ENCODE measurements around the gene CDC42SE2. TPM values are rescaled to one million over a fixed set of nuclear protein-coding genes. Genes with fewer than 3 reads are reported as not detected.
"Not testable (repeated sequence)": the region's sequence is repeated elsewhere in the genome, so short reads cannot be mapped to it uniquely, and the experiment has no call there.

Gene CDC42SE2
- total RNA-seq, 1 donor from 2014 or later, result 12.8 TPM

DNA sequence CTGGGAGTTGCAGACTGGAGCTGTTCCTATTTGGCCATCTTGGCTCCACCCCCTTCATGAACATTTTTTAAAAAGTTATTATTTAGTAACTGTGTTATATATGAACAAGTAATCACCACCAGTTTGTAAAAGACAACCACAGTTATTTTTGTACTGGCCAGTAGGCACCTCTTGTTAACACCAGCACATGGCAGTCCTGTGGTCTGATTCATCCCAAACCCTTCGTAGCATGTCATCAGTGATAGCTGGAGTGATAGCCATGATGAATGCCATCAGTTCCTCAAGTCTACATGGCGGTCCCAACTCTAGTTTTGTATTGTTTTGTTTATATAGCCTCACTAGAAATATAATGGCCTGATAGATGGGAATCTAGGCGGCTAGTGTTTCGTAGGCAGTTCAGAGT lies 74.2 kb downstream of the CDC42SE2 start:
- peaks cover 0 to 19% of the 10 kb centered on the region in 2 donors for H3K9me3 ChIP-seq
- no peak overlapping the region for H3K4me3 ChIP-seq
- TF ChIP-seq, protein P1, sequence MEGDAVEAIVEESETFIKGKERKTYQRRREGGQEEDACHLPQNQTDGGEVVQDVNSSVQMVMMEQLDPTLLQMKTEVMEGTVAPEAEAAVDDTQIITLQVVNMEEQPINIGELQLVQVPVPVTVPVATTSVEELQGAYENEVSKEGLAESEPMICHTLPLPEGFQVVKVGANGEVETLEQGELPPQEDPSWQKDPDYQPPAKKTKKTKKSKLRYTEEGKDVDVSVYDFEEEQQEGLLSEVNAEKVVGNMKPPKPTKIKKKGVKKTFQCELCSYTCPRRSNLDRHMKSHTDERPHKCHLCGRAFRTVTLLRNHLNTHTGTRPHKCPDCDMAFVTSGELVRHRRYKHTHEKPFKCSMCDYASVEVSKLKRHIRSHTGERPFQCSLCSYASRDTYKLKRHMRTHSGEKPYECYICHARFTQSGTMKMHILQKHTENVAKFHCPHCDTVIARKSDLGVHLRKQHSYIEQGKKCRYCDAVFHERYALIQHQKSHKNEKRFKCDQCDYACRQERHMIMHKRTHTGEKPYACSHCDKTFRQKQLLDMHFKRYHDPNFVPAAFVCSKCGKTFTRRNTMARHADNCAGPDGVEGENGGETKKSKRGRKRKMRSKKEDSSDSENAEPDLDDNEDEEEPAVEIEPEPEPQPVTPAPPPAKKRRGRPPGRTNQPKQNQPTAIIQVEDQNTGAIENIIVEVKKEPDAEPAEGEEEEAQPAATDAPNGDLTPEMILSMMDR (IDR thresholded peaks at IDR 0.05), result no peak
- H3K27ac ChIP-seq, result no peak overlapping the region
- no peak for DNase-seq (ENCODE audit: low spot score in 2 of 2)
- H3K27me3 ChIP-seq, result no peaks in the 10 kb centered on the region
- H3K4me1 ChIP-seq, result no peaks in the 10 kb centered on the region
- intact Hi-C loops (cut with DNase I), result no loop called here
- no peaks in the 10 kb centered on the region for H3K36me3 ChIP-seq

DNA sequence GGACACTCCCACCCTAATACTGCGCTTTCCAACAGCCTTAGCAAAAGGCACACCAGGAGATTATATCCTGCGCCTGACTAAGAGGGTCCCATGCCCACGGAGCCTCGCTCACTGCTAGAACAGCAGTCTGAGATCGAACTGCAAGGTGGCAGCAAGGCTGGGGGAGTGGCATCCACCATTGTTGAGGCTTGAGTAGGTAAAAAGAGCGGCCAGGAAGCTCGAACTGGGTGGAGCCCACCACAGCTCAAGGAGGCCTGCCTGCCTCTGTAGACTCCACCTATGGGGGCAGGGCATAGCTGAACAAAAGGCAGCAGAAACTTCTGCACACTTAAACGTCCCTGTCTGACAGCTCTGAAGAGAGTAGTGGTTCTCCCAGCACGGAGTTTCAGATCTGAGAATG lies 80.4 kb downstream of the CDC42SE2 start:
- DNase-seq (ENCODE audit: low spot score in 2 of 2); H3K27me3 ChIP-seq; intact Hi-C loops (cut with DNase I); H3K9me3 ChIP-seq; H3K27ac ChIP-seq; H3K36me3 ChIP-seq; H3K4me1 ChIP-seq; H3K4me3 ChIP-seq: not testable (repeated sequence)

DNA sequence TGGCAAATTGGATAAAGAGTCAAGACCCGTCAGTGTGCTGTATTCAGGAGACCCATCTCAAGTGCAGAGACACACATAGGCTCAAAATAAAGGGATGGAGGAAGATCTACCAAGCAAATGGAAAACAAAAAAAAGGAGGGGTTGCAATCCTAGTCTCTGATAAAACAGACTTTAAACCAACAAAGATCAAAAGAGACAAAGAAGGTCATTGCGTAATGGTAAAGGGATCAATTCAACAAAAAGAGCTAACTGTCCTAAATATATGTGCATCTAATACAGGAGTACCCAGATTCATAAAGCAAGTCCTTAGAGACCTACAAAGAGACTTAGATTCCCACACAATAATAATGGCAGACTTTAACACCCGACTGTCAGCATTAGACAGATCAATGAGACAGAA lies 82.4 kb downstream of the CDC42SE2 start:
- DNase-seq (ENCODE audit: low spot score in 2 of 2); H3K27me3 ChIP-seq; H3K9me3 ChIP-seq; intact Hi-C loops (cut with DNase I); H3K4me1 ChIP-seq; H3K4me3 ChIP-seq; H3K36me3 ChIP-seq; H3K27ac ChIP-seq: not testable (repeated sequence)

DNA sequence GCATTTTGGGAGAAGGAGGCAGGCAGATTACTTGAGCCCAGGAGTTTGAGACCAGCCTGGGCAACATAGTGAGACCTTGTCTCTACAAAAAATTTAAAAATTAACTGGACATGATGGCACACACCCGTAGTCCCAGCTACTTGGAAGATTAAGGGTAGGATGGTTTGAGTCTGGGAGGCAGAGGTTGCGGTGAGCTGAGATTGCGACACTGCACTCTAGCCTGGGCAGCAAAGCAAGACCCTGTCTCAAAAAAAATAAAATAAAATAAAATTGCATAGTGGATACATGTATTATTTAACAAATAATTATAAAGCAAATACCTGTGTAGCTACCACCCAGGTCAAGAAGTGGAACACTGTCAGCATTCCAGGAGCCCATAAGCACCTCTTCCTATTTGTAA lies 90.1 kb downstream of the CDC42SE2 start:
- no peaks in the 10 kb centered on the region for H3K36me3 ChIP-seq
- no peaks in the 10 kb centered on the region for H3K9me3 ChIP-seq
- TF ChIP-seq, protein P1 (IDR thresholded peaks at IDR 0.05), result no peak
- no peaks in the 10 kb centered on the region for H3K4me1 ChIP-seq
- no peak for DNase-seq (ENCODE audit: low spot score in 2 of 2)
- H3K27ac ChIP-seq, result no peak overlapping the region
- no peak overlapping the region for H3K4me3 ChIP-seq
- H3K27me3 ChIP-seq, result no peaks in the 10 kb centered on the region
- intact Hi-C loops (cut with DNase I), result no loop called here

DNA sequence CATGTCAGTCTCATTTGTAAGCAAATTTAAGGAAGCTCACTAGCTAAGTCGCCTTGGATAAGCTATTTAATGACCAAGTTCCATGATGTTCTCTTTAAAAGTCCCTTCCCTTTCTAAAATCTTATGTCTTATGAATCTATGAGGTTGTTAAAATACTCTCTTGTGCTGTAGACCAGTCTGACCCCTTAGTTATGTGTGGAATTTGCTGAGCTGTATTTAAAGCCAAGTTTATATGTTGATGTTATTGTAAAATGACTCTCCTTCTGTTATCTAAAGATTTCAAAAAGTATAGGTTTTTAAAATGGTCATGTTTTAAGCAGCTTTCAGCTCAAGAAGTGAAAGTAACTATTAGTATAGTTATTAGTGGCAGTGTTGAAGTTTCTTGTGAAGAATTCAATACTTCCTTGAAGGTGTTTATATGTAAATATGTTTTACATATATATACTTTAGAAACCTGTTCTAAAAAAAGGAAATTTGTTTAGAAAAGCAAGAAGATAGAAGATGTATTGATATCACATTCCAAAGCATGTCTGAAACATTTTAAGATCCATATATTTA lies 92.2 kb downstream of the CDC42SE2 start:
- no peak for DNase-seq (ENCODE audit: low spot score in 2 of 2)
- no peak overlapping the region for H3K27ac ChIP-seq
- TF ChIP-seq, protein P1 (IDR thresholded peaks at IDR 0.05), result no peak
- H3K27me3 ChIP-seq, result no peaks in the 10 kb centered on the region
- intact Hi-C loops (cut with DNase I), result no loop called here
- H3K36me3 ChIP-seq, result peaks cover 0 to 10% of the 10 kb centered on the region in 2 donors
- no peaks in the 10 kb centered on the region for H3K4me1 ChIP-seq
- H3K4me3 ChIP-seq, result no peak overlapping the region
- H3K9me3 ChIP-seq, result no peaks in the 10 kb centered on the region

DNA sequence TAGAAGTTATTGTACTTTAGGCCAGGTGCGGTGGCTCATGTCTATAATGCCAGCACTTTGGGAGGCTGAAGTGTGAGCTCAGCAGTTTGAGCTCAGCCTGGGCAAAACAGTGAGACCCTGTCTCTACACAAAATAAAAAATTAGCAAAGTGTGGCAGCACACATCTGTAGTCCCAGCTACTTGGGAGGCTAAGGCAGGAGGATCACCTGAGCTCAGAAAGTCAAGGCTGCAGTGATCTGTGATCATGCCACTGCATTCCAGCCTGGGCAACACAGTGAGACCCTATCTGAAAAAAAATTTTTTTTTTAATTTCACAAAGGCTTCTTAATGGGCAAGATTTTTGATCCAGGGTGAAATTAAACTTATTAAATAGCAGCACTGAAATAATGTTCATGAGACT lies 92.8 kb downstream of the CDC42SE2 start:
- H3K27ac ChIP-seq, result no peak overlapping the region
- H3K36me3 ChIP-seq, result peaks cover 0 to 15% of the 10 kb centered on the region in 2 donors
- H3K4me3 ChIP-seq, result no peak overlapping the region
- no peaks in the 10 kb centered on the region for H3K27me3 ChIP-seq
- no peaks in the 10 kb centered on the region for H3K9me3 ChIP-seq
- no peak for DNase-seq (ENCODE audit: low spot score in 2 of 2)
- intact Hi-C loops (cut with DNase I), result no loop called here
- TF ChIP-seq, protein P1 (IDR thresholded peaks at IDR 0.05), result no peak
- no peaks in the 10 kb centered on the region for H3K4me1 ChIP-seq
